Transverse colon (tissue), 4 donors: ENCODE measurements around the gene CRYGA.

Source experiments
- CTCF ChIP-seq, 5 experiments: fragments of 200-600 bp in 3 of 5; fragments of 450-650 bp in 2 of 5; sonication (generic) in 3 of 5; IDR thresholded peaks; 1 replicate in 2 of 5; 2 replicates in 3 of 5; pipeline ENCODE4 v1.5.1; 2016 to 2017; ENCODE audit warnings: antibody characterized with exemption in 5 of 5, inconsistent platforms in 3 of 5, mild to moderate bottlenecking in 2 of 5, moderate library complexity in 1 of 5
- EP300 ChIP-seq: sonication (generic); formaldehyde crosslinking; IDR thresholded peaks from one replicate; pipeline ENCODE4 v1.6.1; 2017; ENCODE audit warnings: antibody characterized with exemption, low read depth
- POLR2A ChIP-seq: fragments of 450-650 bp; IDR thresholded peaks from one replicate; pipeline ENCODE4 v1.6.1; 2016; ENCODE audit warnings: antibody characterized with exemption, mild to moderate bottlenecking, moderate library complexity
- POLR2AphosphoS5 ChIP-seq, 3 donors: sonication (generic); formaldehyde crosslinking; IDR thresholded peaks; one replicate each; pipeline ENCODE4 v1.6.1; 2016; ENCODE audit warnings: antibody characterized with exemption in 3 of 3

- TF ChIP-seq CTCF (IDR thresholded peaks at IDR 0.05) (no peak), POLR2AphosphoS5 (IDR thresholded peaks at IDR 0.05) (no peak), EP300 (no peak), POLR2A (no peak)
These were observed 17.4 kb downstream of the CRYGA start, which contains the start of gene CRYGB for GRCh38 chr2:208146006-208146405.
